HepG2 (cell line): ENCODE results near the gene COG1. TPM values are rescaled to one million over a fixed set of nuclear protein-coding genes. Genes with fewer than 3 reads are reported as not detected.

Source experiments
- ATM ChIP-seq: fragments of 450-650 bp; IDR thresholded peaks from 2 replicates; pipeline ENCODE4 v1.7.1; 2017; ENCODE audit warnings: mild to moderate bottlenecking, borderline replicate concordance
- GTF3A ChIP-seq: sonication (generic); formaldehyde crosslinking; conservative IDR thresholded peaks from 2 replicates; pipeline ENCODE4 v1.4.0; 2020; ENCODE audit warnings: mild to moderate bottlenecking, missing genetic modification reagents
- HNRNPLL ChIP-seq: fragments of 200-400 bp; formaldehyde crosslinking; IDR thresholded peaks from 2 replicates; pipeline ENCODE4 v1.6.1; 2017; ENCODE audit warnings: mild to moderate bottlenecking, low read depth, low read length; ENCODE audit not compliant: poor library complexity, severe bottlenecking
- NBN ChIP-seq: fragments of 450-650 bp; conservative IDR thresholded peaks from 2 replicates; pipeline ENCODE4 v1.6.1; 2017
- SIX4 ChIP-seq: sonication (generic); formaldehyde crosslinking; IDR thresholded peaks from 2 replicates; pipeline ENCODE4 v1.4.0; 2020; ENCODE audit warnings: missing genetic modification reagents
- SMYD3 ChIP-seq: sonication (generic); formaldehyde crosslinking; IDR thresholded peaks from 2 replicates; pipeline ENCODE4 v1.8.1; 2023; ENCODE audit warnings: mild to moderate bottlenecking, missing genetic modification reagents
- SSRP1 ChIP-seq: IDR thresholded peaks from 2 replicates; pipeline ENCODE4 v1.6.1; 2016; ENCODE audit warnings: control low read depth
- TBX2 ChIP-seq: sonication (generic); formaldehyde crosslinking; IDR thresholded peaks from 2 replicates; pipeline ENCODE4 v1.5.0; 2020; ENCODE audit warnings: missing genetic modification reagents, mild to moderate bottlenecking, borderline replicate concordance
- XRCC5 ChIP-seq: fragments of 200-400 bp; formaldehyde crosslinking; optimal IDR thresholded peaks from 2 replicates; pipeline ENCODE3; 2017; ENCODE audit warnings: mild to moderate bottlenecking, low read length
- ZBTB38 ChIP-seq: sonication (generic); formaldehyde crosslinking; IDR thresholded peaks from 2 replicates; pipeline ENCODE4 v1.5.1; 2020; ENCODE audit warnings: mild to moderate bottlenecking, missing genetic modification reagents
- ZFP90 ChIP-seq: sonication (generic); formaldehyde crosslinking; IDR thresholded peaks from 2 replicates; pipeline ENCODE4 v1.8.0; 2022; ENCODE audit warnings: missing genetic modification reagents, mild to moderate bottlenecking, inconsistent platforms, borderline replicate concordance
- ZKSCAN5 ChIP-seq: sonication (generic); formaldehyde crosslinking; IDR thresholded peaks from 2 replicates; pipeline ENCODE4 v1.5.1; 2020; ENCODE audit warnings: mild to moderate bottlenecking, missing genetic modification reagents
- polyA plus RNA-seq, 8 experiments: library from polyadenylated mRNA; depleted of rRNA in 3 of 8; stranded (reverse) in 7 of 8; unstranded in 1 of 8; fragments of >200 nt; fragmentation: Illumina TruSeq in 4 of 8; extraction: Trizol in 4 of 8; gene quantifications; 2 replicates each; pipeline versions ENCODE4 v1.2.1 to v1.2.3, GENCODE V29; 2011 to 2016; ENCODE audit warnings: low read depth in 4 of 8, missing spikeins in 1 of 8, mixed read lengths in 1 of 8; ENCODE audit not compliant: insufficient read depth in 1 of 8
- total RNA-seq, 5 experiments: library from RNA; depleted of rRNA; stranded (reverse); fragments of >200 nt; fragmentation: Illumina TruSeq; extraction: Trizol; gene quantifications; 2 replicates each; pipeline ENCODE4 v1.2.3, GENCODE V29; 2016; ENCODE audit warnings: low read depth in 1 of 5
- TF ChIP-seq, protein P1 (sequence below): IDR thresholded peaks from 2 replicates; pipeline ENCODE4 v1.6.1; 2016; ENCODE audit warnings: low read depth, missing genetic modification reagents, missing compliant biosample characterization
- TF ChIP-seq, protein P2 (sequence below): sonication (generic); formaldehyde crosslinking; IDR thresholded peaks from 2 replicates; pipeline ENCODE4 v1.4.0; 2020; ENCODE audit warnings: mild to moderate bottlenecking, missing genetic modification reagents
- TF ChIP-seq, protein P3 (sequence below): sonication (generic); formaldehyde crosslinking; IDR thresholded peaks from 2 replicates; pipeline ENCODE4 v1.8.0; 2022; ENCODE audit warnings: missing genetic modification reagents, low read depth, mild to moderate bottlenecking, borderline replicate concordance
- TF ChIP-seq, protein P4 (sequence below): sonication (generic); formaldehyde crosslinking; IDR thresholded peaks from 2 replicates; pipeline ENCODE4 v1.4.0; 2020; ENCODE audit warnings: missing genetic modification reagents
- TF ChIP-seq, protein P5 (sequence below): IDR thresholded peaks from 2 replicates; pipeline ENCODE4 v1.6.1; 2016; ENCODE audit warnings: missing genetic modification reagents, missing compliant biosample characterization
- TF ChIP-seq, protein P6 (sequence below): sonication (generic); formaldehyde crosslinking; IDR thresholded peaks from 2 replicates; pipeline ENCODE4 v1.5.1; 2020; ENCODE audit warnings: missing genetic modification reagents, mild to moderate bottlenecking, borderline replicate concordance

Gene COG1
- total and polyA plus RNA-seq, 2 of the 13 experiments (the other 11 are each of a cell fraction or from before 2014, with no cell fraction given), result 36.6 to 39.7 TPM

DNA sequence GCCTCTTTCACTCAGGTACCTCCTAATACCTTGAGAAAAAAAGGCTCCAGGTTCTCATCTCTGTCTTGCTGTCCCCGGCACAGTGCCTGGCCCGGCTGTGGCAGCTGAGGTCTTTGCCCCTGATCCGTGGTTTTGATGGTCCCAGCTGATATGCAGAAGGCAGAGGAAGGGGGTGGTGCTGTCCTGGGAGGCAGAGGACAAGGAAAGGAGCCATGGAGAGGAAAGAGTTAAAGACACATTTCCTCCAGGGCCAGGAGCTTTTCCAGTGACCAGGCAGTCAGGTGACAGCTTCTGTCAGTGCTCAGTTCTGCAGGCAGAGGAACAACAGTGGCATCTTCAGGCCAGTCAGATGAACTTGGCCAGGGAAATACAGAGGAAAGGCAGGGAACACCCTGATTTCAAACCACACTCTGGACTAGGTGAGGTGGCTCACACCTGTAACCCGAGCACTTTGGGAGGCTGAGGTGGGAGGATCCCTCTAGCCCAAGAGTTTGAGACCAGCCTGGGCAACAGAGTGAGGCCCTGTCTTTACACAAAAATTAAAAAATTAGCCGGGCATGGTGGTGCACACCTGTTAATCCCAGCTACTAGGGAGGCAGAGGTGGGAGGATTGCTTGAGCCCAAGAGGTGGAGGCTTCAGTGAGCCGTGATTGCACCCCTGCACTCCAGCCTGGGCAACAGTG, 3.3 kb upstream of the COG1 start (continued):
- no peak for TF ChIP-seq ZKSCAN5
- TF ChIP-seq GTF3A (CRISPR knock-in tag), result no peak
- TF ChIP-seq, protein P1, sequence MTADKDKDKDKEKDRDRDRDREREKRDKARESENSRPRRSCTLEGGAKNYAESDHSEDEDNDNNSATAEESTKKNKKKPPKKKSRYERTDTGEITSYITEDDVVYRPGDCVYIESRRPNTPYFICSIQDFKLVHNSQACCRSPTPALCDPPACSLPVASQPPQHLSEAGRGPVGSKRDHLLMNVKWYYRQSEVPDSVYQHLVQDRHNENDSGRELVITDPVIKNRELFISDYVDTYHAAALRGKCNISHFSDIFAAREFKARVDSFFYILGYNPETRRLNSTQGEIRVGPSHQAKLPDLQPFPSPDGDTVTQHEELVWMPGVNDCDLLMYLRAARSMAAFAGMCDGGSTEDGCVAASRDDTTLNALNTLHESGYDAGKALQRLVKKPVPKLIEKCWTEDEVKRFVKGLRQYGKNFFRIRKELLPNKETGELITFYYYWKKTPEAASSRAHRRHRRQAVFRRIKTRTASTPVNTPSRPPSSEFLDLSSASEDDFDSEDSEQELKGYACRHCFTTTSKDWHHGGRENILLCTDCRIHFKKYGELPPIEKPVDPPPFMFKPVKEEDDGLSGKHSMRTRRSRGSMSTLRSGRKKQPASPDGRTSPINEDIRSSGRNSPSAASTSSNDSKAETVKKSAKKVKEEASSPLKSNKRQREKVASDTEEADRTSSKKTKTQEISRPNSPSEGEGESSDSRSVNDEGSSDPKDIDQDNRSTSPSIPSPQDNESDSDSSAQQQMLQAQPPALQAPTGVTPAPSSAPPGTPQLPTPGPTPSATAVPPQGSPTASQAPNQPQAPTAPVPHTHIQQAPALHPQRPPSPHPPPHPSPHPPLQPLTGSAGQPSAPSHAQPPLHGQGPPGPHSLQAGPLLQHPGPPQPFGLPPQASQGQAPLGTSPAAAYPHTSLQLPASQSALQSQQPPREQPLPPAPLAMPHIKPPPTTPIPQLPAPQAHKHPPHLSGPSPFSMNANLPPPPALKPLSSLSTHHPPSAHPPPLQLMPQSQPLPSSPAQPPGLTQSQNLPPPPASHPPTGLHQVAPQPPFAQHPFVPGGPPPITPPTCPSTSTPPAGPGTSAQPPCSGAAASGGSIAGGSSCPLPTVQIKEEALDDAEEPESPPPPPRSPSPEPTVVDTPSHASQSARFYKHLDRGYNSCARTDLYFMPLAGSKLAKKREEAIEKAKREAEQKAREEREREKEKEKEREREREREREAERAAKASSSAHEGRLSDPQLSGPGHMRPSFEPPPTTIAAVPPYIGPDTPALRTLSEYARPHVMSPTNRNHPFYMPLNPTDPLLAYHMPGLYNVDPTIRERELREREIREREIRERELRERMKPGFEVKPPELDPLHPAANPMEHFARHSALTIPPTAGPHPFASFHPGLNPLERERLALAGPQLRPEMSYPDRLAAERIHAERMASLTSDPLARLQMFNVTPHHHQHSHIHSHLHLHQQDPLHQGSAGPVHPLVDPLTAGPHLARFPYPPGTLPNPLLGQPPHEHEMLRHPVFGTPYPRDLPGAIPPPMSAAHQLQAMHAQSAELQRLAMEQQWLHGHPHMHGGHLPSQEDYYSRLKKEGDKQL (CRISPR knock-in tag), result no peak
- TF ChIP-seq, protein P2, sequence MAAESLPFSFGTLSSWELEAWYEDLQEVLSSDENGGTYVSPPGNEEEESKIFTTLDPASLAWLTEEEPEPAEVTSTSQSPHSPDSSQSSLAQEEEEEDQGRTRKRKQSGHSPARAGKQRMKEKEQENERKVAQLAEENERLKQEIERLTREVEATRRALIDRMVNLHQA (CRISPR knock-in tag), result no peak
- no peak for TF ChIP-seq ATM
- TF ChIP-seq NBN, result no peak
- no peak for TF ChIP-seq SSRP1
- TF ChIP-seq, protein P3, sequence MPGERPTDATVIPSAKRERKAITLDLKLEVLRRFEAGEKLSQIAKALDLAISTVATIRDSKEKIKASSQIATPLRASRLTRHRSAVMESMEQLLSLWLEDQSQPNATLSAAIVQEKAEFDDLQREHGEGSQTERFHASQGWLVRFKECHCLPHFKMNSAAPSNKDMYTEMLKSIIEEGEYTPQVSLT (CRISPR knock-in tag), result no peak
- peak; percentile 82 for TF ChIP-seq XRCC5
- TF ChIP-seq ZBTB38, result 0 out of 2 replicates have a peak, but pooled peaks have one; percentile 31
- 0 out of 2 replicates have a peak, but pooled peaks have one; percentile 30 for TF ChIP-seq TBX2 (CRISPR knock-in tag)
- TF ChIP-seq, protein P4, sequence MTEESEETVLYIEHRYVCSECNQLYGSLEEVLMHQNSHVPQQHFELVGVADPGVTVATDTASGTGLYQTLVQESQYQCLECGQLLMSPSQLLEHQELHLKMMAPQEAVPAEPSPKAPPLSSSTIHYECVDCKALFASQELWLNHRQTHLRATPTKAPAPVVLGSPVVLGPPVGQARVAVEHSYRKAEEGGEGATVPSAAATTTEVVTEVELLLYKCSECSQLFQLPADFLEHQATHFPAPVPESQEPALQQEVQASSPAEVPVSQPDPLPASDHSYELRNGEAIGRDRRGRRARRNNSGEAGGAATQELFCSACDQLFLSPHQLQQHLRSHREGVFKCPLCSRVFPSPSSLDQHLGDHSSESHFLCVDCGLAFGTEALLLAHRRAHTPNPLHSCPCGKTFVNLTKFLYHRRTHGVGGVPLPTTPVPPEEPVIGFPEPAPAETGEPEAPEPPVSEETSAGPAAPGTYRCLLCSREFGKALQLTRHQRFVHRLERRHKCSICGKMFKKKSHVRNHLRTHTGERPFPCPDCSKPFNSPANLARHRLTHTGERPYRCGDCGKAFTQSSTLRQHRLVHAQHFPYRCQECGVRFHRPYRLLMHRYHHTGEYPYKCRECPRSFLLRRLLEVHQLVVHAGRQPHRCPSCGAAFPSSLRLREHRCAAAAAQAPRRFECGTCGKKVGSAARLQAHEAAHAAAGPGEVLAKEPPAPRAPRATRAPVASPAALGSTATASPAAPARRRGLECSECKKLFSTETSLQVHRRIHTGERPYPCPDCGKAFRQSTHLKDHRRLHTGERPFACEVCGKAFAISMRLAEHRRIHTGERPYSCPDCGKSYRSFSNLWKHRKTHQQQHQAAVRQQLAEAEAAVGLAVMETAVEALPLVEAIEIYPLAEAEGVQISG (CRISPR knock-in tag), result peak; percentile 58; the same call in 1 of the 2 replicates
- TF ChIP-seq, protein P5, sequence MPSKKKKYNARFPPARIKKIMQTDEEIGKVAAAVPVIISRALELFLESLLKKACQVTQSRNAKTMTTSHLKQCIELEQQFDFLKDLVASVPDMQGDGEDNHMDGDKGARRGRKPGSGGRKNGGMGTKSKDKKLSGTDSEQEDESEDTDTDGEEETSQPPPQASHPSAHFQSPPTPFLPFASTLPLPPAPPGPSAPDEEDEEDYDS, result no peak
- TF ChIP-seq ZFP90, result no peak
- TF ChIP-seq, protein P6, sequence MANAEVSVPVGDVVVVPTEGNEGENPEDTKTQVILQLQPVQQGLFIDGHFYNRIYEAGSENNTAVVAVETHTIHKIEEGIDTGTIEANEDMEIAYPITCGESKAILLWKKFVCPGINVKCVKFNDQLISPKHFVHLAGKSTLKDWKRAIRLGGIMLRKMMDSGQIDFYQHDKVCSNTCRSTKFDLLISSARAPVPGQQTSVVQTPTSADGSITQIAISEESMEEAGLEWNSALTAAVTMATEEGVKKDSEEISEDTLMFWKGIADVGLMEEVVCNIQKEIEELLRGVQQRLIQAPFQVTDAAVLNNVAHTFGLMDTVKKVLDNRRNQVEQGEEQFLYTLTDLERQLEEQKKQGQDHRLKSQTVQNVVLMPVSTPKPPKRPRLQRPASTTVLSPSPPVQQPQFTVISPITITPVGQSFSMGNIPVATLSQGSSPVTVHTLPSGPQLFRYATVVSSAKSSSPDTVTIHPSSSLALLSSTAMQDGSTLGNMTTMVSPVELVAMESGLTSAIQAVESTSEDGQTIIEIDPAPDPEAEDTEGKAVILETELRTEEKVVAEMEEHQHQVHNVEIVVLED (CRISPR knock-in tag), result no peak
- no peak for TF ChIP-seq SIX4 (CRISPR knock-in tag)
- TF ChIP-seq SMYD3 (CRISPR knock-in tag), result no peak
- TF ChIP-seq HNRNPLL, result no peak
